NT2/D1 (cell line): Measurements from ENCODE around the gene GZMH.

Experiments used
- DNase-seq: peaks from one replicate; pipeline ENCODE4 v3.0.0-alpha.2; 2011; ENCODE audit warnings: low read depth, low spot score
- H3K27me3 ChIP-seq: 2 replicates; pipeline ENCODE4 v1.6.0; 2011; ENCODE audit warnings: mild to moderate bottlenecking; ENCODE audit not compliant: insufficient read length, insufficient read depth
- H3K36me3 ChIP-seq: 2 replicates; pipeline ENCODE4 v1.6.1; 2011; ENCODE audit warnings: mild to moderate bottlenecking, low read length, mixed read lengths; ENCODE audit not compliant: insufficient read depth, insufficient read length
- H3K4me1 ChIP-seq: 2 replicates; pipeline ENCODE4 v1.5.1; 2011; ENCODE audit not compliant: insufficient read depth, insufficient read length
- H3K4me3 ChIP-seq: 2 replicates; pipeline ENCODE4 v1.5.1; 2011; ENCODE audit warnings: low read depth; ENCODE audit not compliant: insufficient read length
- H3K9ac ChIP-seq: 2 replicates; pipeline ENCODE4 v1.6.0; 2011; ENCODE audit warnings: low read depth; ENCODE audit not compliant: insufficient read length
- H3K9me3 ChIP-seq: 2 replicates; pipeline ENCODE4 v1.5.1; 2011; ENCODE audit warnings: mild to moderate bottlenecking, low read length; ENCODE audit not compliant: insufficient read depth
- SUZ12 ChIP-seq: IDR thresholded peaks from 2 replicates; pipeline ENCODE4 v1.6.1; 2011; ENCODE audit not compliant: insufficient read length, insufficient read depth; ENCODE audit errors: extremely low read depth
- YY1 ChIP-seq: IDR thresholded peaks from 2 replicates; pipeline ENCODE4 v1.6.1; 2011; ENCODE audit not compliant: insufficient read length, insufficient read depth
- ZNF274 ChIP-seq: IDR thresholded peaks from 2 replicates; pipeline ENCODE4 v1.6.1; 2011; ENCODE audit warnings: mild to moderate bottlenecking, low read depth, low read length

Gene GZMH

GRCh38 chr14:24578558-24578957, 30.9 kb downstream of the GZMH start:
- Histone ChIP-seq H3K36me3 (no peaks in the 10 kb centered on the region), H3K4me3 (no peak overlapping the region), H3K9me3 (no peaks in the 10 kb centered on the region), H3K4me1 (no peaks in the 10 kb centered on the region), H3K27me3 (no peaks in the 10 kb centered on the region), H3K9ac (no peak overlapping the region)
- DNase-seq = no peak
- TF ChIP-seq YY1 (no peak), SUZ12 (no peak), ZNF274 (no peak)

DNA sequence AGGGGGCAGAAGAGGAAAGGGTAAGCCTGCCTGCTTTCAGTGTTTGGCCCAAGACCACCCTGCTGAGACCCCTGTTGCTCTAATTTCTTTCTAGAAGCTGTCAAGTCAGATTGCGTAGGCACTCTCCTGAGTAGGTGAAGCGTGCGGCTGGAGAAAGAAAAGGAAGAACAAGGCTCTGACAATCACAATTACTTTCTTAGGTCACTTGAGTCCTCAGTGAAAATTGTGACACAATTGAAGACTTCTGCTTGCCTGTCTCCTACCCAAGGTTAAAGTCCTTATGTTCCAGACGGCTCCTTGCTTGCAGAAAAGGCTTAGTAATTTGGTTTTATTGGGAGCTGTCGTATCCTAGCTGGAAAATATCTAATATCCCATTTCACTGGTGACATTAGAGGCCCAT, 32.7 kb downstream of the GZMH start:
- H3K36me3 ChIP-seq = no peaks in the 10 kb centered on the region
- no peak for DNase-seq
- no peak overlapping the region for H3K9ac ChIP-seq
- no peaks in the 10 kb centered on the region for H3K4me1 ChIP-seq
- H3K9me3 ChIP-seq = no peaks in the 10 kb centered on the region
- TF ChIP-seq YY1 (no peak), SUZ12 (no peak)
- no peak overlapping the region for H3K4me3 ChIP-seq
- H3K27me3 ChIP-seq = no peaks in the 10 kb centered on the region

DNA sequence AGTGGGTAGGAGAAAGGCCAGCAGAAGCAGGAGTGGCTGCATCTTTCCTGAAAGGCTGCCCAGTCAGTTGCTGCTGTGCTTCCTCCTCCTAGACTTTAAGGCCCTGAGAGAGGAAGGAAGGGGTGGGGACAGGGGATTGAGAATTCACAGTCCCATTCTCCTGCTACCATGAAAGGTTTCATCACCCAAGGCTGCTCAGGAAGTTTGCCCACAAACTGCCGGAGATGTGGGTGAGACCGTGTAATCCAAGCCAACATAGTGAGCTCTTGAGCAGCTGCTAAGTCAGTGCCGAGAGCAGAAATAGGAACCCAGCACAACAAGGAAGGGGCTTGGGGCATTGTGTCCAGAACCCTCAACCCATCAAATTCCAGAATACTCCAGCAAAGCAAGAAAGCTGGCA, 33.3 kb downstream of the GZMH start, which contains the start of gene CTSG:
Gene CTSG (minus strand): TSS at position 69 of the 400 bp plus-strand sequence. CDS start 27 bp downstream, at position 42.
- Histone ChIP-seq H3K27me3 (no peaks in the 10 kb centered on the region), H3K9me3 (no peaks in the 10 kb centered on the region), H3K4me3 (no peak within 1 kb of the TSS), H3K9ac (no peak within 1 kb of the TSS), H3K4me1 (no peaks in the 10 kb centered on the region), H3K36me3 (no peaks in the 10 kb centered on the region)
- no peak for TF ChIP-seq SUZ12
- no peak for DNase-seq

DNA sequence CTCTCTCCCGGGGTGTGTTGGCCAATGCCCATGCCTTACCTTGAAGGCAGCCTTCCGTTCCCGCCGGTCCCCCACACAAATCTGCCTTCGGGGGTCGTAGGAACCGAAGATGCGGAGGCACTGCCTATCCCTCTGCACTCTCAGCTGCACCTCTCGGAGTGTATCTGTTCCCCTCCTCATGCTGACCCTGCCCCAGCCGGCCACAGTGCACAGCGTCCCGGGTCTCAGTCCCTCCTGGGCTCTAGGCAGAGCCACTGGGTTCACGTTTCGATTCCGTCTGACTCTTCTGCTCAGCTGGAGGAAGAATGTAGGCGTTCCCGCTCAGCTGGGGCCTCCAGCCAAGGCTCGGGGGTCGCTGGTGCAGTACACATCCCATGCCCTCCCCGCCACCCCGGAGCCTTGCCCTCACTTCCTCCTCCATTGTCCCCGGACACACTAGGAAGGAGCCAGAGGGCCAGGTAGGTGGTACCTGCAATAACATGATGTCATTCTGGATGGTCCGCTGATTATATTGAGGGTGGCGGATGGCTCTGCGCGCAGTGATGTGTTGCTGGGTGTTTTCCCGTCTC, 35.2 kb downstream of the GZMH start:
- no peaks in the 10 kb centered on the region for H3K9me3 ChIP-seq
- no peak overlapping the region for H3K9ac ChIP-seq
- no peaks in the 10 kb centered on the region for H3K36me3 ChIP-seq
- no peak for DNase-seq
- H3K4me3 ChIP-seq = no peak overlapping the region
- no peaks in the 10 kb centered on the region for H3K27me3 ChIP-seq
- no peaks in the 10 kb centered on the region for H3K4me1 ChIP-seq
- TF ChIP-seq SUZ12 (no peak), YY1 (no peak), ZNF274 (no peak)

DNA sequence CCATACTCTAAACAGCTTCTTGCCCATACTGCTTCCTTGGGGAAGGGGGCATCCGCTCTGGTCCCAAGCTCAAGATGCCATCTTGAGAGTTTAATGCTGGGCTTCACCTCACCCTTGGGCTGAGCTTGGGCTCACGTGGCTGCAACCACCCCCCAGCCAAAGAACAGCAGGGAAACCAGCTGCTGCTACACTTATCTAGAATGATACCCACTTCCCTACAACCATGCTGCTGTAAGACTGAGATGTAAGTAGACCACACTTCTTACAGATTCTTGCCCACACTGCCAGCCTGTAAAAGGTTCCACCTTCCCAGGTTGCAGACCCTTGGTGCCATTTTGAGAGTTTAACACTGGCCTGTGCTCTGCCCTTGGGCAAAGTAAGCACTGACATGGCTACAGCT, 43.2 kb downstream of the GZMH start:
- Histone ChIP-seq H3K36me3 (no peaks in the 10 kb centered on the region), H3K9me3 (peaks cover 19% of the 10 kb centered on the region; the same call in 1 of the 2 replicates)

DNA sequence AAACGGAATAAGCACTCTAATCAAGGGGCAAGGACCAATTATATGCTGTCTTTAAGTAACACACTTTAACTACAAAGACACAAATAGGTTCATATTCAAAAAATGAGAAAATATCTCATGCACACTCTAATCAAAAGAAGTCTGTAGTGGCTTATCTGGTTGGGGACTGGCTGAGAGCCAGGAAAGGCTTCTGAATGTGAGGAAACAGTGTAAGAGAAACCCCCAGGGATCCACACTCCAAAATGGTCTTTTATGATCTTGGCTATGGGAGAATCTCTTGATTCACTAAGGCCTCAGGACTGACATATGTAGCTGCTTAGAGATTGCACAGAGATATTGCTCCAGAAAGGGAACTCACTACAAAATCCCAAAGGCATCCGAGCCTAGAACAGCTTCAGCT, 43.7 kb downstream of the GZMH start:
- no peak for DNase-seq
- Histone ChIP-seq H3K9ac (no peak overlapping the region), H3K27me3 (no peaks in the 10 kb centered on the region), H3K4me3 (no peak overlapping the region), H3K36me3 (no peaks in the 10 kb centered on the region), H3K4me1 (no peaks in the 10 kb centered on the region), H3K9me3 (peaks cover 19% of the 10 kb centered on the region; the same call in 1 of the 2 replicates)
- TF ChIP-seq SUZ12 (no peak), YY1 (no peak), ZNF274 (no peak)

More for the DNA sequence above, 43.2 kb downstream of the GZMH start:
- Histone ChIP-seq H3K4me3 (no peak overlapping the region), H3K27me3 (no peaks in the 10 kb centered on the region), H3K9ac (no peak overlapping the region), H3K4me1 (no peaks in the 10 kb centered on the region)
- no peak for DNase-seq
- no peak for TF ChIP-seq ZNF274
- no peak for TF ChIP-seq SUZ12
- TF ChIP-seq YY1 = no peak

DNA sequence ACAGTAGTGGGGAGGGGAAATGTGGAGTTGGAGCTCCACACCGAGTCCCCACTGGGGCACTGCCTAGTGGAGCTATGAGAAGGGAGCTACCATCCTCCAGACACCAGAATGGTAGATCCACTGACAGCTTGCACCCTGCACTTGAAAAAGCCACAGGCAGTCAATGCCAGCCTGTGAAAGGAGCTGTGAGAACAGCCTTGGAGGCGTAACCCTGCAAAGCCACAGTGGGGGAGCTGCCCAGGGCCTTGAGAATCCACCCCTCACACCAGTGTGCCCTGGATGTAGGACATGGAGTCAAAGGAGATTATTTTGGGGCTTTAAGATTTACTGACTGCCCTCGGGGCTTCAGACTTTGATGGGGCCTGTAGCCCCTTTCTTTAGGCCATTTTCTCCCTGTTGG, 46.0 kb downstream of the GZMH start:
- H3K36me3 ChIP-seq = no peaks in the 10 kb centered on the region
- H3K4me3 ChIP-seq = no peak overlapping the region
- TF ChIP-seq YY1 (no peak), SUZ12 (no peak), ZNF274 (no peak)
- H3K9ac ChIP-seq = no peak overlapping the region
- no peaks in the 10 kb centered on the region for H3K4me1 ChIP-seq
- no peaks in the 10 kb centered on the region for H3K27me3 ChIP-seq
- peaks cover 19% of the 10 kb centered on the region; the same call in 1 of the 2 replicates for H3K9me3 ChIP-seq
- no peak for DNase-seq

DNA sequence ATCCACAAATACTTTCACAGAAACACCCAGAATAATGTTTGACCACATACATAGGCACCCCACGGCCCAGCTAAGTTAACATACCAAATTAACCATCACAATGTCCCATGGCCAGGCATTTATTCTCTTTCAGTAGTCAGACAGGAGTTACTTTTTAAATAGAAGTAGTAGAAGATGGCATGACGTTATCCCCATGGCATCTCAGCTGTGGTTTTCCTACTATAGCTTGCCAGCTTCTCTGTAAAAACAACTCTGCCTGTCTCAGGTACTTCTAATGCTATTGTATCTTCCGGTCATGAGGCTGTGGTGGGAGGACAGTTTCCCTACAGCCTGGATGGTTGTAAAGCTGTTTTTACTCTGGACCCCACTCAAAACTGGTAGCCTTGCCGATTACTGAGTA, 52.7 kb downstream of the GZMH start:
- Histone ChIP-seq H3K4me3 (no peak overlapping the region), H3K27me3 (no peaks in the 10 kb centered on the region), H3K9me3 (0 out of 2 replicates have a peak, but pooled peaks cover under 1% of the 10 kb centered on the region), H3K4me1 (no peaks in the 10 kb centered on the region), H3K9ac (no peak overlapping the region), H3K36me3 (no peaks in the 10 kb centered on the region)
- no peak for DNase-seq
- no peak for TF ChIP-seq YY1
- TF ChIP-seq ZNF274 = no peak
- TF ChIP-seq SUZ12 = no peak
